A673 (cell line): ENCODE data around the gene FSTL5. TPM values are rescaled to one million over a fixed set of nuclear protein-coding genes. Genes with fewer than 3 reads are reported as not detected.

Experiments used
- BruUV-seq: library from RNA; stranded (reverse); fragments of 400-500 nt; replicated peaks from 2 replicates; lab custom pipeline; 2021; lab: Mats Ljungman, UMichigan
- CTCF ChIA-PET: fragments of 300-600 bp; sonication (Branson Sonifier 250); formaldehyde crosslinking; loops from one replicate; lab custom pipeline; 2022; ENCODE audit warnings: antibody characterized with exemption; lab: Charles Lee
- POLR2A ChIA-PET: fragments of 300-600 bp; sonication (Branson Sonifier 250); formaldehyde crosslinking; loops from one replicate; lab custom pipeline; 2022; ENCODE audit warnings: antibody characterized with exemption; ENCODE audit not compliant: low non-redundant PET; lab: Charles Lee
- DNase-seq: peaks from one replicate; pipeline ENCODE4 v3.0.0-alpha.2; 2015; ENCODE audit warnings: low spot score
- H3K27ac ChIP-seq: fragments of 200-600 bp; sonication (generic); 2 replicates; pipeline ENCODE4 v1.5.1; 2016; ENCODE audit warnings: mixed run types, low read depth, mild to moderate bottlenecking, mixed read lengths, antibody characterized with exemption, low read length; ENCODE audit not compliant: poor library complexity, severe bottlenecking
- H3K27me3 ChIP-seq: fragments of 200-600 bp; sonication (generic); replicated peaks from 2 replicates; pipeline ENCODE4 v1.6.1; 2017; ENCODE audit warnings: mixed run types, low read depth, mild to moderate bottlenecking, mixed read lengths, antibody characterized with exemption, low read length; ENCODE audit not compliant: insufficient read depth, poor library complexity
- H3K36me3 ChIP-seq: fragments of 200-600 bp; sonication (generic); 2 replicates; pipeline ENCODE4 v1.6.1; 2016; ENCODE audit warnings: mixed run types, mild to moderate bottlenecking, mixed read lengths, antibody characterized with exemption, low read length; ENCODE audit not compliant: insufficient read depth, poor library complexity, severe bottlenecking
- H3K4me1 ChIP-seq: fragments of 200-600 bp; sonication (generic); 2 replicates; pipeline ENCODE4 v1.6.1; 2017; ENCODE audit warnings: mixed run types, mild to moderate bottlenecking, mixed read lengths, antibody characterized with exemption, low read length; ENCODE audit not compliant: insufficient read depth, poor library complexity, severe bottlenecking
- H3K4me3 ChIP-seq: fragments of 200-600 bp; sonication (generic); 2 replicates; pipeline ENCODE4 v1.5.1; 2016; ENCODE audit warnings: low read depth, mixed run types, mild to moderate bottlenecking, mixed read lengths, low read length; ENCODE audit not compliant: poor library complexity, severe bottlenecking
- H3K9me3 ChIP-seq: fragments of 200-600 bp; sonication (generic); 2 replicates; pipeline ENCODE4 v1.6.1; 2016; ENCODE audit warnings: mixed run types, low read depth, mild to moderate bottlenecking, mixed read lengths, antibody characterized with exemption, low read length; ENCODE audit not compliant: poor library complexity, severe bottlenecking
- EZH2 ChIP-seq: fragments of 200-600 bp; sonication (generic); IDR thresholded peaks from 2 replicates; pipeline ENCODE4 v1.6.1; 2017; ENCODE audit warnings: borderline replicate concordance, low read depth, mild to moderate bottlenecking, mixed read lengths, antibody characterized with exemption, low read length; ENCODE audit not compliant: poor library complexity, severe bottlenecking
- intact Hi-C: fragments of 100-400 bp; cut with micrococcal nuclease; formaldehyde crosslinking; loops from one replicate; pipeline ENCODE4 v1.10.0; 2022; ENCODE audit not compliant: unreplicated experiment
- total RNA-seq: library from RNA; stranded (reverse); gene quantifications from 2 replicates; pipeline ENCODE4 v1.2.3, GENCODE V29; 2021
- TF ChIP-seq, protein P1 (sequence below): fragments of 300-800, 200-600 bp; sonication (generic); conservative IDR thresholded peaks from 2 replicates; pipeline ENCODE4 v1.5.1; 2017; ENCODE audit warnings: low read depth, mild to moderate bottlenecking, antibody characterized with exemption, low read length, moderate library complexity, mixed read lengths

The FSTL5 gene
- total RNA-seq, 1 experiment from 2014 or later: 0.15 TPM

GRCh38 chr4:162059656-162060055 lies 104.1 kb downstream of the FSTL5 start:
- ChIA-PET CTCF (no interaction called here), POLR2A (no interaction called here)
- intact Hi-C loops: no loop called here
- Histone ChIP-seq H3K4me1 (no peaks in the 10 kb centered on the region), H3K9me3 (no peaks in the 10 kb centered on the region), H3K36me3 (no peaks in the 10 kb centered on the region), H3K27me3 (no peaks in the 10 kb centered on the region), H3K4me3 (no peak overlapping the region), H3K27ac (no peak overlapping the region)
- TF ChIP-seq, protein P1, sequence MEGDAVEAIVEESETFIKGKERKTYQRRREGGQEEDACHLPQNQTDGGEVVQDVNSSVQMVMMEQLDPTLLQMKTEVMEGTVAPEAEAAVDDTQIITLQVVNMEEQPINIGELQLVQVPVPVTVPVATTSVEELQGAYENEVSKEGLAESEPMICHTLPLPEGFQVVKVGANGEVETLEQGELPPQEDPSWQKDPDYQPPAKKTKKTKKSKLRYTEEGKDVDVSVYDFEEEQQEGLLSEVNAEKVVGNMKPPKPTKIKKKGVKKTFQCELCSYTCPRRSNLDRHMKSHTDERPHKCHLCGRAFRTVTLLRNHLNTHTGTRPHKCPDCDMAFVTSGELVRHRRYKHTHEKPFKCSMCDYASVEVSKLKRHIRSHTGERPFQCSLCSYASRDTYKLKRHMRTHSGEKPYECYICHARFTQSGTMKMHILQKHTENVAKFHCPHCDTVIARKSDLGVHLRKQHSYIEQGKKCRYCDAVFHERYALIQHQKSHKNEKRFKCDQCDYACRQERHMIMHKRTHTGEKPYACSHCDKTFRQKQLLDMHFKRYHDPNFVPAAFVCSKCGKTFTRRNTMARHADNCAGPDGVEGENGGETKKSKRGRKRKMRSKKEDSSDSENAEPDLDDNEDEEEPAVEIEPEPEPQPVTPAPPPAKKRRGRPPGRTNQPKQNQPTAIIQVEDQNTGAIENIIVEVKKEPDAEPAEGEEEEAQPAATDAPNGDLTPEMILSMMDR: no peak
- TF ChIP-seq EZH2: no peak
- DNase-seq: no peak
- BruUV-seq: no TSS peak

- ChIA-PET CTCF (no interaction called here), POLR2A (no interaction called here)
- Histone ChIP-seq H3K27me3 (no peaks in the 10 kb centered on the region), H3K4me3 (no peak overlapping the region), H3K4me1 (no peaks in the 10 kb centered on the region), H3K27ac (no peak overlapping the region), H3K9me3 (no peaks in the 10 kb centered on the region), H3K36me3 (no peaks in the 10 kb centered on the region)
- BruUV-seq: no TSS peak
- TF ChIP-seq, protein P1: no peak
- TF ChIP-seq EZH2: no peak
- no peak for DNase-seq
- intact Hi-C loops: no loop called here
Observed at GRCh38 chr4:162056990-162057389, 106.8 kb downstream of the FSTL5 start.

DNA sequence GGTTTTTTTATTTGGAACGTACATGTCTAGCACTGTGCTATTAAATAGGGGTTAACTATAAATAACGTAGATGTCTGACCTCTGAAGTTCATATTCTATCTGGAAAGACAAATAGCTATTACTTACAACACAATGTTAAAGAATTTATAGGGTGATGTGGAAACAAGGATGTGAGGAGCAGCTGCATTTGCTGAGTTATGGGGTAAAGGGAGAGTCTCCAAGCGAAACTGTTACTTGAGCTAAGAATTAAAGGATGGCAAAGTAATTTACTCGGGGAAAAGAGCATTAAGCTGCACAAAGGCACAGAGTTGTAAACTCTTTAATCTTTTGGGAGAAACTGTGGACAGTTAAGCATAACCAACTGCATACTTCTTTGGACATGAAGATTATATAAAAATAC lies 117.7 kb downstream of the FSTL5 start:
- no peaks in the 10 kb centered on the region for H3K4me1 ChIP-seq
- ChIA-PET CTCF (no interaction called here), POLR2A (no interaction called here)
- TF ChIP-seq, protein P1: no peak
- no peak for TF ChIP-seq EZH2
- no TSS peak for BruUV-seq
- H3K9me3 ChIP-seq: no peaks in the 10 kb centered on the region
- intact Hi-C loops: no loop called here
- H3K27me3 ChIP-seq: no peaks in the 10 kb centered on the region
- no peak overlapping the region for H3K4me3 ChIP-seq
- no peaks in the 10 kb centered on the region for H3K36me3 ChIP-seq
- no peak overlapping the region for H3K27ac ChIP-seq
- no peak for DNase-seq
